ENCODE measurements around the gene RSPO1. TPM values are rescaled to one million over a fixed set of nuclear protein-coding genes. Genes with fewer than 3 reads are reported as not detected.

Gene RSPO1
- total and polyA plus RNA-seq, 12 donors: 0.03 to 0.35 (median 0.10) TPM; not detected in 9

GRCh38 chr1:37564892-37565291, 69.8 kb downstream of the RSPO1 start:
- Histone ChIP-seq H3K27ac (no peak overlapping the region), H3K27me3 (no peaks in the 10 kb centered on the region), H3K36me3 (peaks cover 0 to 80% (median 43%) of the 10 kb centered on the region in 9 donors), H3K4me1 (no peaks in the 10 kb centered on the region), H3K9me3 (no peaks in the 10 kb centered on the region), H3K4me3 (no peak overlapping the region)
- no peak for ATAC-seq
- intact Hi-C loops (cut with DNase I): no loop called here
- DNase-seq: no peak
- TF ChIP-seq CTCF (IDR thresholded peaks at IDR 0.05): no peak

GRCh38 chr1:37562984-37563383, 71.7 kb downstream of the RSPO1 start:
- no peak for ATAC-seq
- intact Hi-C loops (cut with DNase I): no loop called here
- Histone ChIP-seq H3K4me3 (no peak overlapping the region), H3K9me3 (no peaks in the 10 kb centered on the region), H3K27me3 (no peaks in the 10 kb centered on the region), H3K4me1 (no peaks in the 10 kb centered on the region), H3K27ac (no peak overlapping the region), H3K36me3 (peaks cover 0 to 61% (median 30%) of the 10 kb centered on the region in 9 donors)
- 86 to 96% methylated on average over 1 of the region's 1 CpG for WGBS, 2 donors
- TF ChIP-seq CTCF (IDR thresholded peaks at IDR 0.05): no peak
- DNase-seq: no peak

Other genes starting within 250 kb of the RSPO1 start
- gene ZC3H12A, start 160.3 kb downstream of the RSPO1 start, total RNA-seq: 10 to 100 TPM in 1 of 10 donors, 1 to 10 TPM in 9; 2.9 to 10.9 (median 4.9) TPM
- gene ZC3H12A, start 160.3 kb downstream of the RSPO1 start, polyA plus RNA-seq: 1 to 10 TPM; 4.5 to 5.2 TPM
- 10 to 100 TPM; 27.8 to 59.9 (median 38.0) TPM for gene MEAF6, start 120.1 kb downstream of the RSPO1 start, total RNA-seq
- gene MEAF6, start 120.1 kb downstream of the RSPO1 start, polyA plus RNA-seq: 10 to 100 TPM; 33.8 to 34.0 TPM
- gene SNIP1, start 80.6 kb downstream of the RSPO1 start, total RNA-seq: 10 to 100 TPM in 3 of 10 donors, 1 to 10 TPM in 7; 6.0 to 12.1 (median 9.2) TPM
- 1 to 10 TPM; 3.2 to 4.4 TPM for gene SNIP1, start 80.6 kb downstream of the RSPO1 start, polyA plus RNA-seq
- gene DNALI1, start 78.0 kb downstream of the RSPO1 start, total RNA-seq: 1 to 10 TPM; 2.1 to 7.7 (median 4.0) TPM
- gene DNALI1, start 78.0 kb downstream of the RSPO1 start, polyA plus RNA-seq: 1 to 10 TPM; 1.9 to 9.4 TPM
- gene GNL2, start 39.0 kb downstream of the RSPO1 start, total RNA-seq: 10 to 100 TPM; 20.2 to 35.4 (median 22.3) TPM
- gene GNL2, start 39.0 kb downstream of the RSPO1 start, polyA plus RNA-seq: 100 to 1,000 TPM in 1 of 2 donors, 10 to 100 TPM in 1; 41.5 to 196 TPM
- gene CDCA8, start 57.6 kb upstream of the RSPO1 start, total RNA-seq: 1 to 10 TPM in 1 of 10 donors, under 1 TPM in 8, not detected in 1; 0.09 to 2.9 (median 0.42) TPM
- gene CDCA8, start 57.6 kb upstream of the RSPO1 start, polyA plus RNA-seq: under 1 TPM; 0.29 to 0.41 TPM
- gene EPHA10, start 130.2 kb upstream of the RSPO1 start, total RNA-seq: under 1 TPM in 4 of 10 donors, not detected in 6; 0.04 to 0.15 (median 0.06) TPM
- gene EPHA10, start 130.2 kb upstream of the RSPO1 start, polyA plus RNA-seq: under 1 TPM; 0.04 to 0.15 TPM
- 1 to 10 TPM in 8 of 10 donors, under 1 TPM in 2; 0.69 to 3.1 (median 1.6) TPM for gene MANEAL, start 159.0 kb upstream of the RSPO1 start, total RNA-seq
- gene MANEAL, start 159.0 kb upstream of the RSPO1 start, polyA plus RNA-seq: under 1 TPM; 0.66 to 0.75 TPM
- gene C1orf122, start 172.9 kb upstream of the RSPO1 start, total RNA-seq: 10 to 100 TPM; 37.8 to 53.0 (median 46.0) TPM
- 10 to 100 TPM; 45.9 to 48.1 TPM for gene C1orf122, start 172.9 kb upstream of the RSPO1 start, polyA plus RNA-seq
- gene YRDC, start 173.3 kb upstream of the RSPO1 start, total RNA-seq: 1 to 10 TPM; 3.3 to 9.1 (median 5.5) TPM
- gene YRDC, start 173.3 kb upstream of the RSPO1 start, polyA plus RNA-seq: 10 to 100 TPM in 1 of 2 donors, 1 to 10 TPM in 1; 4.3 to 15.9 TPM
- 10 to 100 TPM; 10.0 to 17.1 (median 11.0) TPM for gene MTF1, start 224.7 kb upstream of the RSPO1 start, total RNA-seq
- 1 to 10 TPM; 1.5 to 2.1 TPM for gene MTF1, start 224.7 kb upstream of the RSPO1 start, polyA plus RNA-seq

Measured in heart right ventricle (tissue), 16 donors.